Panc1 (cell line): ENCODE measurements around the gene KCND3. TPM values are rescaled to one million over a fixed set of nuclear protein-coding genes. Genes with fewer than 3 reads are reported as not detected.

Experiments used
- ATAC-seq: fragments of 200-7000 bp; cut with Tn5 transposase; 2 replicates; pipeline ENCODE4 v1.9.1; 2020; ENCODE audit warnings: mild to moderate bottlenecking, moderate library complexity
- BruUV-seq: library from RNA; stranded (reverse); fragments of 400-500 nt; replicated peaks from 2 replicates; lab custom pipeline; 2021; lab: Mats Ljungman, UMichigan
- CTCF ChIA-PET: fragments of 300-600 bp; sonication (Branson Sonifier 250); formaldehyde crosslinking; loops from one replicate; lab custom pipeline; 2022; ENCODE audit warnings: antibody characterized with exemption; lab: Charles Lee
- POLR2A ChIA-PET: fragments of 300-600 bp; sonication (Branson Sonifier 250); formaldehyde crosslinking; loops from one replicate; lab custom pipeline; 2022; ENCODE audit warnings: antibody characterized with exemption; lab: Charles Lee
- DNase-seq: peaks from one replicate; pipeline ENCODE4 v3.0.0-alpha.2; 2010; ENCODE audit warnings: low read depth, low spot score
- H3K27ac ChIP-seq: 2 replicates; pipeline ENCODE4 v1.5.1; 2011; ENCODE audit warnings: mild to moderate bottlenecking, low read length, inconsistent platforms
- H3K27me3 ChIP-seq: fragments of 200-500 bp; sonication (Bioruptor generic); 2 replicates; pipeline ENCODE4 v1.6.0; 2014; ENCODE audit warnings: low read length, inconsistent platforms; ENCODE audit not compliant: control insufficient read depth, insufficient read depth
- H3K36me3 ChIP-seq: fragments of 200-500 bp; sonication (Bioruptor generic); 2 replicates; pipeline ENCODE4 v1.5.1; 2014; ENCODE audit warnings: inconsistent platforms, mild to moderate bottlenecking, low read length, moderate library complexity; ENCODE audit not compliant: control insufficient read depth, insufficient read depth
- H3K4me1 ChIP-seq: 2 replicates; pipeline ENCODE4 v1.5.1; 2011; ENCODE audit warnings: inconsistent platforms, mild to moderate bottlenecking, low read length, moderate library complexity; ENCODE audit not compliant: control insufficient read depth, insufficient read depth
- H3K4me3 ChIP-seq, 2 experiments: 2 replicates each; pipeline ENCODE4 v1.5.1; 2011 to 2012; ENCODE audit warnings: low read depth in 2 of 2, low read length in 2 of 2, mild to moderate bottlenecking in 2 of 2, inconsistent platforms in 1 of 2, moderate library complexity in 1 of 2
- H3K9me3 ChIP-seq: fragments of 200-500 bp; sonication (Bioruptor generic); 2 replicates; pipeline ENCODE4 v1.5.1; 2014; ENCODE audit warnings: low read depth, mild to moderate bottlenecking, inconsistent platforms, low read length, moderate library complexity; ENCODE audit not compliant: control insufficient read depth, insufficient read depth
- CTCF ChIP-seq: fragments of 450-650 bp; IDR thresholded peaks from 2 replicates; pipeline ENCODE4 v1.5.1; 2017; ENCODE audit warnings: mild to moderate bottlenecking
- POLR2AphosphoS5 ChIP-seq: IDR thresholded peaks from 2 replicates; pipeline ENCODE4 v1.6.1; 2012; ENCODE audit warnings: mild to moderate bottlenecking, low read depth, low read length, moderate library complexity
- REST ChIP-seq, 2 experiments: IDR thresholded peaks; 2 replicates each; pipeline ENCODE4 v1.6.1; 2011 to 2012; ENCODE audit warnings: low read depth in 2 of 2, control low read depth in 1 of 2, low read length in 1 of 2, mild to moderate bottlenecking in 1 of 2, moderate library complexity in 1 of 2; ENCODE audit not compliant: insufficient read depth in 1 of 2
- SIN3A ChIP-seq: IDR thresholded peaks from 2 replicates; pipeline ENCODE4 v1.6.1; 2012; ENCODE audit warnings: low read depth, mild to moderate bottlenecking, low read length, moderate library complexity, borderline replicate concordance; ENCODE audit not compliant: insufficient read depth
- TCF7L2 ChIP-seq: IDR thresholded peaks from 2 replicates; pipeline ENCODE4 v1.6.1; 2011; ENCODE audit warnings: mild to moderate bottlenecking, low read depth, low read length, inconsistent platforms
- in situ Hi-C: cut with HindIII; loops from 2 replicates; pipeline ENCODE4 v1.10.0; 2016; ENCODE audit warnings: low sequenced_read_pairs, low pct_unique_long_range_greater_than_20kb
- intact Hi-C: fragments of 100-400 bp; cut with micrococcal nuclease; formaldehyde crosslinking; loops from one replicate; pipeline ENCODE4 v1.10.0; 2022; ENCODE audit not compliant: unreplicated experiment
- total RNA-seq: library from RNA; stranded (reverse); gene quantifications from one replicate; pipeline ENCODE4 v1.2.1, GENCODE V29; 2021; ENCODE audit not compliant: unreplicated experiment

KCND3 gene
- total RNA-seq, 1 experiment from 2014 or later, result not detected

GRCh38 chr1:111884772-111885443 is 104.6 kb downstream of the KCND3 start:
- H3K4me3 ChIP-seq, result no peak overlapping the region
- intact Hi-C loops, result no loop called here
- no peaks in the 10 kb centered on the region for H3K9me3 ChIP-seq
- CTCF ChIA-PET, result no interaction called here
- in situ Hi-C loops, result no loop called here
- no peaks in the 10 kb centered on the region for H3K4me1 ChIP-seq
- H3K36me3 ChIP-seq, result no peaks in the 10 kb centered on the region
- ATAC-seq (no peak), DNase-seq (no peak)
- H3K27me3 ChIP-seq, result peaks cover 2% of the 10 kb centered on the region; the same call in 1 of the 2 replicates
- BruUV-seq, result no TSS peak
- TF ChIP-seq SIN3A (no peak), TCF7L2 (no peak), POLR2AphosphoS5 (no peak), CTCF (no peak), REST (IDR thresholded peaks at IDR 0.05; ENCODE audit: insufficient read depth in 1 of 2, low read depth in 2 of 2, low read length in 1 of 2) (no peak)
- no peak overlapping the region for H3K27ac ChIP-seq
- POLR2A ChIA-PET, result no interaction called here

GRCh38 chr1:111882986-111883560 is 106.4 kb downstream of the KCND3 start:
- Histone ChIP-seq H3K27me3 (peaks cover 2% of the 10 kb centered on the region; the same call in 1 of the 2 replicates), H3K27ac (no peak overlapping the region), H3K36me3 (no peaks in the 10 kb centered on the region), H3K4me1 (no peaks in the 10 kb centered on the region), H3K4me3 (no peak overlapping the region), H3K9me3 (no peaks in the 10 kb centered on the region)
- ChIA-PET POLR2A (interaction anchor here (0.7 kb wide), 1 partner anchor 144 kb away, joined by 3 read pairs; the partner anchor contains the start of gene INKA2), CTCF (no interaction called here)
- in situ Hi-C loops (no loop called here), intact Hi-C loops (no loop called here)
- no peak for TF ChIP-seq POLR2AphosphoS5
- TF ChIP-seq SIN3A, result no peak
- no peak for TF ChIP-seq TCF7L2
- BruUV-seq, result no TSS peak
- DNase-seq, result no peak
- ATAC-seq, result no peak

GRCh38 chr1:111882559-111882958 is 106.9 kb downstream of the KCND3 start:
- Histone ChIP-seq H3K27me3 (peaks cover 2% of the 10 kb centered on the region; the same call in 1 of the 2 replicates), H3K9me3 (no peaks in the 10 kb centered on the region), H3K27ac (no peak overlapping the region), H3K36me3 (no peaks in the 10 kb centered on the region), H3K4me1 (no peaks in the 10 kb centered on the region), H3K4me3 (no peak overlapping the region)
- CTCF ChIA-PET, result no interaction called here
- POLR2A ChIA-PET, result no interaction called here
- TF ChIP-seq SIN3A, result no peak
- TF ChIP-seq TCF7L2, result no peak
- no peak for TF ChIP-seq REST (IDR thresholded peaks at IDR 0.05; ENCODE audit: insufficient read depth in 1 of 2, low read depth in 2 of 2, low read length in 1 of 2)
- no peak for TF ChIP-seq CTCF
- TF ChIP-seq POLR2AphosphoS5, result no peak
- intact Hi-C loops (no loop called here), in situ Hi-C loops (no loop called here)
- ATAC-seq, result no peak
- no TSS peak for BruUV-seq
- DNase-seq, result no peak
